GM23338 (cell line): ENCODE data around the gene NTM. TPM values are rescaled to one million over a fixed set of nuclear protein-coding genes. Genes with fewer than 3 reads are reported as not detected.

Experiments
- ATAC-seq: fragments of 200-7000 bp; cut with Tn5 transposase; 3 replicates; pipeline ENCODE4 v1.9.1; 2020
- DNase-seq: peaks from one replicate; pipeline ENCODE4 v3.0.0-alpha.2; 2015; ENCODE audit warnings: low spot score
- H2AFZ ChIP-seq: fragments of 200-600 bp; sonication (generic); 2 replicates; pipeline ENCODE4 v1.8.0; 2016; ENCODE audit warnings: antibody characterized with exemption, mild to moderate bottlenecking, moderate library complexity
- H3F3A ChIP-seq: fragments of 200-600 bp; sonication (generic); replicated peaks from 2 replicates; pipeline ENCODE4 v1.8.0; 2017; ENCODE audit warnings: antibody characterized with exemption, mixed run types, low read depth
- H3K27ac ChIP-seq: fragments of 200-600 bp; sonication (generic); 2 replicates; pipeline ENCODE4 v1.6.1; 2016; ENCODE audit warnings: low read depth
- H3K27me3 ChIP-seq: fragments of 200-600 bp; sonication (generic); 2 replicates; pipeline ENCODE4 v1.8.0; 2016; ENCODE audit warnings: mild to moderate bottlenecking, mixed run types, moderate library complexity; ENCODE audit not compliant: insufficient read depth
- H3K36me3 ChIP-seq: fragments of 200-600 bp; sonication (generic); 2 replicates; pipeline ENCODE4 v1.8.0; 2016; ENCODE audit warnings: mild to moderate bottlenecking; ENCODE audit not compliant: insufficient read depth
- H3K4me1 ChIP-seq: fragments of 200-600 bp; sonication (generic); 2 replicates; pipeline ENCODE4 v1.8.0; 2016; ENCODE audit warnings: mild to moderate bottlenecking, moderate library complexity; ENCODE audit not compliant: insufficient read depth
- H3K4me2 ChIP-seq: fragments of 200-600 bp; sonication (generic); 2 replicates; pipeline ENCODE4 v1.7.1; 2017; ENCODE audit warnings: mixed run types
- H3K4me3 ChIP-seq: fragments of 200-600 bp; sonication (generic); 2 replicates; pipeline ENCODE4 v1.6.1; 2016; ENCODE audit warnings: mixed run types
- H3K79me2 ChIP-seq: fragments of 200-600 bp; sonication (generic); replicated peaks from 2 replicates; pipeline ENCODE4 v1.8.0; 2017; ENCODE audit warnings: mild to moderate bottlenecking; ENCODE audit not compliant: insufficient read depth
- H3K9me2 ChIP-seq: fragments of 200-600 bp; sonication (generic); 2 replicates; pipeline ENCODE4 v1.8.0; 2017; ENCODE audit not compliant: insufficient read depth
- H4K20me1 ChIP-seq: fragments of 200-600 bp; sonication (generic); replicated peaks from 2 replicates; pipeline ENCODE4 v1.8.0; 2017; ENCODE audit warnings: mild to moderate bottlenecking; ENCODE audit not compliant: insufficient read depth
- H3K27ac Mint-ChIP-seq: 2 replicates; pipeline ENCODE4 v1.8.0; 2020; ENCODE audit warnings: inconsistent platforms, mild to moderate bottlenecking, moderate library complexity, mixed read lengths
- H3K27me3 Mint-ChIP-seq: 3 replicates; pipeline ENCODE4 v1.8.0; 2022; ENCODE audit warnings: low read depth, mild to moderate bottlenecking, moderate library complexity, mixed read lengths, inconsistent platforms; ENCODE audit not compliant: insufficient read depth, poor library complexity
- H3K36me3 Mint-ChIP-seq: 3 replicates; pipeline ENCODE4 v1.8.0; 2021; ENCODE audit warnings: low read depth, mild to moderate bottlenecking, inconsistent platforms, moderate library complexity, mixed read lengths
- H3K4me1 Mint-ChIP-seq: 3 replicates; pipeline ENCODE4 v1.8.0; 2020; ENCODE audit warnings: mild to moderate bottlenecking, inconsistent platforms, mixed read lengths
- H3K4me3 Mint-ChIP-seq: 3 replicates; pipeline ENCODE4 v1.8.0; 2021; ENCODE audit warnings: moderate library complexity, mild to moderate bottlenecking, inconsistent platforms, mixed read lengths
- H3K9me3 Mint-ChIP-seq: 3 replicates; pipeline ENCODE4 v1.8.0; 2020; ENCODE audit warnings: moderate library complexity, mild to moderate bottlenecking, inconsistent platforms, mixed read lengths
- CREB1 ChIP-seq: fragments of 250-450 bp; sonication (Bioruptor Pico); IDR thresholded peaks from 2 replicates; pipeline ENCODE4 v1.5.0; 2020; ENCODE audit warnings: low read depth, mild to moderate bottlenecking, moderate library complexity
- EZH2 ChIP-seq: fragments of 200-600 bp; sonication (generic); IDR thresholded peaks from one replicate; pipeline ENCODE4 v1.8.0; 2017; ENCODE audit warnings: antibody characterized with exemption, mild to moderate bottlenecking, low read depth; ENCODE audit not compliant: unreplicated experiment
- NANOG ChIP-seq: IDR thresholded peaks from 2 replicates; pipeline ENCODE4 v1.6.1; 2016; ENCODE audit warnings: antibody characterized with exemption, borderline replicate concordance
- STAT1 ChIP-seq: IDR thresholded peaks from one replicate; pipeline ENCODE4 v1.6.1; 2016; ENCODE audit warnings: antibody characterized with exemption; ENCODE audit not compliant: unreplicated experiment
- ZNF114 ChIP-seq: fragments of 250-450 bp; sonication (Bioruptor Pico); IDR thresholded peaks from 2 replicates; pipeline ENCODE4 v1.5.0; 2020; ENCODE audit warnings: mild to moderate bottlenecking, moderate library complexity
- ZNF331 ChIP-seq: fragments of 250-450 bp; sonication (Bioruptor Pico); IDR thresholded peaks from 2 replicates; pipeline ENCODE4 v1.5.0; 2020; ENCODE audit warnings: low read depth, mild to moderate bottlenecking, moderate library complexity
- polyA plus RNA-seq: library from polyadenylated mRNA; unstranded; fragments of >200 nt; fragmentation: Nextera tagmentation; extraction: Ambion mirVana; gene quantifications from 2 replicates; pipeline ENCODE4 v1.2.1, GENCODE V29; 2016
- total RNA-seq: library from RNA; depleted of rRNA; stranded (reverse); fragments of >200 nt; shearing (Covaris generic); gene quantifications from 2 replicates; pipeline ENCODE4 v1.2.3, GENCODE V29; 2014
- TF ChIP-seq, protein P1 (sequence below): fragments of 250-450 bp; sonication (Bioruptor Pico); IDR thresholded peaks from 2 replicates; pipeline ENCODE4 v1.5.0; 2020; ENCODE audit warnings: mild to moderate bottlenecking, moderate library complexity
- TF ChIP-seq, protein P2 (sequence below): IDR thresholded peaks from one replicate; pipeline ENCODE4 v1.6.1; 2018; ENCODE audit warnings: antibody characterized with exemption; ENCODE audit not compliant: unreplicated experiment

The NTM gene
- total and polyA plus RNA-seq, 2 experiments from 2014 or later, result 10.6 to 14.6 TPM

DNA sequence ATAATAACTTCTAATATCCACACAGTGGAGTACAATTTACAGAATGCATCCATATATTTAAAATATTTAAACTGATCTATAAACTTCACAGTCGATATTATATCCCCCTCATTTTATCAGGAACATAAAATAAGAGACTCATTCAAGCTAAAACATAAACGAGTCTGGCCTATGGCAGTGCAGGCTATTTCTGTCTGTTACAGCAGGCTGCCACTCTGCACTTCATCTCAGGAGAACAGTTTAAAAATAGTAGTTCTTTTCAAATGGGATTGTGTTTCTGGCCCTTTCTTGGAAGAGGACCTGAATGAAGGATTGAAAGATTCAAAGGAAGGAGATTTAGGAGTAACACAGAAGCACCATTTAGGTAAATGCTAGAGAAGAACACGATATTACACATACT is 915.7 kb downstream of the NTM start (continued):
- TF ChIP-seq, protein P1, sequence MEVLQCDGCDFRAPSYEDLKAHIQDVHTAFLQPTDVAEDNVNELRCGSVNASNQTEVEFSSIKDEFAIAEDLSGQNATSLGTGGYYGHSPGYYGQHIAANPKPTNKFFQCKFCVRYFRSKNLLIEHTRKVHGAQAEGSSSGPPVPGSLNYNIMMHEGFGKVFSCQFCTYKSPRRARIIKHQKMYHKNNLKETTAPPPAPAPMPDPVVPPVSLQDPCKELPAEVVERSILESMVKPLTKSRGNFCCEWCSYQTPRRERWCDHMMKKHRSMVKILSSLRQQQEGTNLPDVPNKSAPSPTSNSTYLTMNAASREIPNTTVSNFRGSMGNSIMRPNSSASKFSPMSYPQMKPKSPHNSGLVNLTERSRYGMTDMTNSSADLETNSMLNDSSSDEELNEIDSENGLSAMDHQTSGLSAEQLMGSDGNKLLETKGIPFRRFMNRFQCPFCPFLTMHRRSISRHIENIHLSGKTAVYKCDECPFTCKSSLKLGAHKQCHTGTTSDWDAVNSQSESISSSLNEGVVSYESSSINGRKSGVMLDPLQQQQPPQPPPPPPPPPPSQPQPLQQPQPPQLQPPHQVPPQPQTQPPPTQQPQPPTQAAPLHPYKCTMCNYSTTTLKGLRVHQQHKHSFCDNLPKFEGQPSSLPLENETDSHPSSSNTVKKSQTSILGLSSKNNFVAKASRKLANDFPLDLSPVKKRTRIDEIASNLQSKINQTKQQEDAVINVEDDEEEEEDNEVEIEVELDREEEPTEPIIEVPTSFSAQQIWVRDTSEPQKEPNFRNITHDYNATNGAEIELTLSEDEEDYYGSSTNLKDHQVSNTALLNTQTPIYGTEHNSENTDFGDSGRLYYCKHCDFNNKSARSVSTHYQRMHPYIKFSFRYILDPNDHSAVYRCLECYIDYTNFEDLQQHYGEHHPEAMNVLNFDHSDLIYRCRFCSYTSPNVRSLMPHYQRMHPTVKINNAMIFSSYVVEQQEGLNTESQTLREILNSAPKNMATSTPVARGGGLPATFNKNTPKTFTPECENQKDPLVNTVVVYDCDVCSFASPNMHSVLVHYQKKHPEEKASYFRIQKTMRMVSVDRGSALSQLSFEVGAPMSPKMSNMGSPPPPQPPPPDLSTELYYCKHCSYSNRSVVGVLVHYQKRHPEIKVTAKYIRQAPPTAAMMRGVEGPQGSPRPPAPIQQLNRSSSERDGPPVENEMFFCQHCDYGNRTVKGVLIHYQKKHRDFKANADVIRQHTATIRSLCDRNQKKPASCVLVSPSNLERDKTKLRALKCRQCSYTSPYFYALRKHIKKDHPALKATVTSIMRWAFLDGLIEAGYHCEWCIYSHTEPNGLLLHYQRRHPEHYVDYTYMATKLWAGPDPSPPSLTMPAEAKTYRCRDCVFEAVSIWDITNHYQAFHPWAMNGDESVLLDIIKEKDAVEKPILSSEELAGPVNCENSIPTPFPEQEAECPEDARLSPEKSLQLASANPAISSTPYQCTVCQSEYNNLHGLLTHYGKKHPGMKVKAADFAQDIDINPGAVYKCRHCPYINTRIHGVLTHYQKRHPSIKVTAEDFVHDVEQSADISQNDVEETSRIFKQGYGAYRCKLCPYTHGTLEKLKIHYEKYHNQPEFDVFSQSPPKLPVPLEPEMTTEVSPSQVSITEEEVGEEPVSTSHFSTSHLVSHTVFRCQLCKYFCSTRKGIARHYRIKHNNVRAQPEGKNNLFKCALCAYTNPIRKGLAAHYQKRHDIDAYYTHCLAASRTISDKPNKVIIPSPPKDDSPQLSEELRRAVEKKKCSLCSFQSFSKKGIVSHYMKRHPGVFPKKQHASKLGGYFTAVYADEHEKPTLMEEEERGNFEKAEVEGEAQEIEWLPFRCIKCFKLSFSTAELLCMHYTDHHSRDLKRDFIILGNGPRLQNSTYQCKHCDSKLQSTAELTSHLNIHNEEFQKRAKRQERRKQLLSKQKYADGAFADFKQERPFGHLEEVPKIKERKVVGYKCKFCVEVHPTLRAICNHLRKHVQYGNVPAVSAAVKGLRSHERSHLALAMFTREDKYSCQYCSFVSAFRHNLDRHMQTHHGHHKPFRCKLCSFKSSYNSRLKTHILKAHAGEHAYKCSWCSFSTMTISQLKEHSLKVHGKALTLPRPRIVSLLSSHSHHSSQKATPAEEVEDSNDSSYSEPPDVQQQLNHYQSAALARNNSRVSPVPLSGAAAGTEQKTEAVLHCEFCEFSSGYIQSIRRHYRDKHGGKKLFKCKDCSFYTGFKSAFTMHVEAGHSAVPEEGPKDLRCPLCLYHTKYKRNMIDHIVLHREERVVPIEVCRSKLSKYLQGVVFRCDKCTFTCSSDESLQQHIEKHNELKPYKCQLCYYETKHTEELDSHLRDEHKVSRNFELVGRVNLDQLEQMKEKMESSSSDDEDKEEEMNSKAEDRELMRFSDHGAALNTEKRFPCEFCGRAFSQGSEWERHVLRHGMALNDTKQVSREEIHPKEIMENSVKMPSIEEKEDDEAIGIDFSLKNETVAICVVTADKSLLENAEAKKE (CRISPR knock-in tag), result no peak
- TF ChIP-seq STAT1 (no peak), NANOG (no peak)

DNA sequence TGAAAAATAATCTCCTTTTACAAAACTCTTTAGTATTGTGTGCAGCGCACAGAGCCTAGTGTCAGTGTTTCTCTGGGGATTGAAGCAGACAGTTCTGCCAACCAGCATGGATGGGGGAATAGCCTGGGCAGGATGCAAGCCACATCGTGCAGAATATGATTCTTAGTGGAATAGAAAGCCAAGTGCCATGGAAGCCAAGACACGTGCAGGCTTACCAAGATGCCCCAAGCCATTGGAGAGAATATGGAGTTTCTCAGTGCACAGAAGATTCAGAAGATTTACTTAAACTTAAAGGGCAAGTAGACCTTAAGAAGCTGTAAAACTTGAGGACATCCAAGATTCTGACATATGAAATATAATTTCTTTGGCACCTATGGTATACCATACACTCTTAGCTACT is 917.6 kb downstream of the NTM start:
- Histone ChIP-seq H3K79me2 (no peaks in the 10 kb centered on the region), H3K36me3 (no peaks in the 10 kb centered on the region), H3K4me2 (no peak overlapping the region), H3K27ac (no peak overlapping the region), H3F3A (no peaks in the 10 kb centered on the region), H4K20me1 (no peaks in the 10 kb centered on the region), H3K4me1 (no peaks in the 10 kb centered on the region), H3K9me2 (0 out of 2 replicates have a peak, but pooled peaks cover 6% of the 10 kb centered on the region), H3K27me3 (no peaks in the 10 kb centered on the region), H2AFZ (no peak overlapping the region), H3K4me3 (no peak overlapping the region)
- Mint-ChIP-seq H3K27me3 (no peaks in the 10 kb centered on the region), H3K36me3 (no peaks in the 10 kb centered on the region), H3K9me3 (no peaks in the 10 kb centered on the region), H3K4me1 (peaks cover 25% of the 10 kb centered on the region), H3K4me3 (no peak overlapping the region), H3K27ac (no peak overlapping the region)
- DNase-seq, result no peak
- ATAC-seq, result no peak
- TF ChIP-seq, protein P2, sequence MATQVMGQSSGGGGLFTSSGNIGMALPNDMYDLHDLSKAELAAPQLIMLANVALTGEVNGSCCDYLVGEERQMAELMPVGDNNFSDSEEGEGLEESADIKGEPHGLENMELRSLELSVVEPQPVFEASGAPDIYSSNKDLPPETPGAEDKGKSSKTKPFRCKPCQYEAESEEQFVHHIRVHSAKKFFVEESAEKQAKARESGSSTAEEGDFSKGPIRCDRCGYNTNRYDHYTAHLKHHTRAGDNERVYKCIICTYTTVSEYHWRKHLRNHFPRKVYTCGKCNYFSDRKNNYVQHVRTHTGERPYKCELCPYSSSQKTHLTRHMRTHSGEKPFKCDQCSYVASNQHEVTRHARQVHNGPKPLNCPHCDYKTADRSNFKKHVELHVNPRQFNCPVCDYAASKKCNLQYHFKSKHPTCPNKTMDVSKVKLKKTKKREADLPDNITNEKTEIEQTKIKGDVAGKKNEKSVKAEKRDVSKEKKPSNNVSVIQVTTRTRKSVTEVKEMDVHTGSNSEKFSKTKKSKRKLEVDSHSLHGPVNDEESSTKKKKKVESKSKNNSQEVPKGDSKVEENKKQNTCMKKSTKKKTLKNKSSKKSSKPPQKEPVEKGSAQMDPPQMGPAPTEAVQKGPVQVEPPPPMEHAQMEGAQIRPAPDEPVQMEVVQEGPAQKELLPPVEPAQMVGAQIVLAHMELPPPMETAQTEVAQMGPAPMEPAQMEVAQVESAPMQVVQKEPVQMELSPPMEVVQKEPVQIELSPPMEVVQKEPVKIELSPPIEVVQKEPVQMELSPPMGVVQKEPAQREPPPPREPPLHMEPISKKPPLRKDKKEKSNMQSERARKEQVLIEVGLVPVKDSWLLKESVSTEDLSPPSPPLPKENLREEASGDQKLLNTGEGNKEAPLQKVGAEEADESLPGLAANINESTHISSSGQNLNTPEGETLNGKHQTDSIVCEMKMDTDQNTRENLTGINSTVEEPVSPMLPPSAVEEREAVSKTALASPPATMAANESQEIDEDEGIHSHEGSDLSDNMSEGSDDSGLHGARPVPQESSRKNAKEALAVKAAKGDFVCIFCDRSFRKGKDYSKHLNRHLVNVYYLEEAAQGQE, result no peak
- TF ChIP-seq EZH2, result no peak
- no peak for TF ChIP-seq ZNF114
- no peak for TF ChIP-seq CREB1 (CRISPR knock-in tag)
- TF ChIP-seq ZNF331 (CRISPR knock-in tag), result no peak
